ENCODE data around the gene OR3A2.
"Not testable (repeated sequence)": the region's sequence is repeated elsewhere in the genome, so short reads cannot be mapped to it uniquely, and the experiment has no call there.

GRCh38 chr17:3232300-3232699, 153.8 kb downstream of the OR3A2 start:
- not testable (repeated sequence) for TF ChIP-seq CTCF (conservative IDR thresholded peaks at IDR 0.05 in 1 of 2, IDR thresholded peaks at IDR 0.05 in 1 of 2; ENCODE audit: extremely low read depth in 1 of 2, insufficient read depth in 1 of 2, low read depth in 1 of 2, low read length in 2 of 2); EZH2 (IDR thresholded peaks at IDR 0.05; ENCODE audit: borderline replicate concordance, low read length)
